Heart left ventricle (tissue), 16 donors: ENCODE measurements around the gene LDLRAD1. TPM values are rescaled to one million over a fixed set of nuclear protein-coding genes. Genes with fewer than 3 reads are reported as not detected.

Experiments
- ATAC-seq, 4 donors: fragments of 200-7000 bp; cut with Tn5 transposase; one replicate each; pipeline ENCODE4 v1.9.1; 2020 to 2022; ENCODE audit warnings: moderate library complexity in 4 of 4, mild to moderate bottlenecking in 3 of 4, moderate number of reproducible peaks in 1 of 4
- DNase-seq, 5 donors: peaks; one replicate each; pipeline ENCODE4 v3.0.0-alpha.2; 2020
- H3K27ac ChIP-seq, 12 donors: fragments of 200-600 bp; sonication (generic) in 4 of 12; one replicate each; pipeline versions ENCODE4 v1.5.0 to v1.8.0; 2016 to 2022; ENCODE audit warnings: mild to moderate bottlenecking in 2 of 12
- H3K27me3 ChIP-seq, 9 donors: fragments of 200-600 bp; sonication (generic) in 2 of 9; one replicate each; pipeline versions ENCODE4 v1.5.1 to v1.8.0; 2016 to 2022; ENCODE audit warnings: mild to moderate bottlenecking in 3 of 9
- H3K36me3 ChIP-seq, 9 donors: fragments of 200-600 bp; sonication (generic) in 2 of 9; one replicate each; pipeline versions ENCODE4 v1.5.0 to v1.8.0; 2018 to 2022; ENCODE audit warnings: mild to moderate bottlenecking in 2 of 9
- H3K4me1 ChIP-seq, 12 donors: fragments of 200-600 bp; sonication (generic) in 4 of 12; one replicate each; pipeline versions ENCODE4 v1.5.0 to v1.8.0; 2016 to 2022; ENCODE audit warnings: mild to moderate bottlenecking in 3 of 12
- H3K4me3 ChIP-seq, 12 donors: fragments of 200-600 bp; sonication (generic) in 4 of 12; one replicate each; pipeline versions ENCODE4 v1.5.0 to v1.8.0; 2017 to 2022; ENCODE audit warnings: mild to moderate bottlenecking in 9 of 12, moderate library complexity in 4 of 12
- H3K9me3 ChIP-seq, 12 donors: fragments of 200-600 bp; sonication (generic) in 4 of 12; one replicate each; pipeline versions ENCODE4 v1.5.0 to v1.8.0; 2016 to 2022; ENCODE audit warnings: mild to moderate bottlenecking in 1 of 12
- POLR2A ChIP-seq, 2 donors: fragments of 450-650 bp; IDR thresholded peaks; one replicate each; pipeline ENCODE4 v1.6.1; 2017; ENCODE audit warnings: antibody characterized with exemption in 2 of 2, mild to moderate bottlenecking in 2 of 2, moderate library complexity in 2 of 2
- WGBS, 4 donors: extraction: QIAGEN DNeasy Blood & Tissue Kit in 2 of 4; methylation state at CpG; one replicate each; pipeline versions ENCODE4 v1.1.5 to v1.1.7; 2013 to 2018; 5-methylcytosine and 5-hydroxymethylcytosine counted together
- intact Hi-C, 10 donors: fragments of 100-400 bp; cut with DNase I; formaldehyde crosslinking; loops; one replicate each; pipeline versions ENCODE4 v1.11.1 to v1.14.2; 2022
- polyA plus RNA-seq, 2 donors: library from polyadenylated mRNA; stranded (reverse); fragments of 200-250 nt; gene quantifications; one replicate each; pipeline ENCODE4 v1.2.3, GENCODE V29; 2013
- total RNA-seq, 9 donors: library from RNA; depleted of rRNA in 2 of 9; stranded (reverse); fragments of >200 nt in 2 of 9; fragmentation: NEBNext Ultra II Directional in 3 of 9; extraction: Animal tissue kit (Norgen Biotek cat#: 25700) in 3 of 9; gene quantifications; one replicate each; pipeline versions ENCODE4 v1.1.0 to v1.2.4, GENCODE V29; 2016 to 2023
- TF ChIP-seq, protein P1 (sequence below), 12 donors: fragments of 200-600 bp; sonication (generic) in 4 of 12; IDR thresholded peaks; one replicate each; pipeline versions ENCODE4 v1.5.0 to v1.8.0; 2018 to 2022; ENCODE audit warnings: antibody characterized with exemption in 12 of 12, mild to moderate bottlenecking in 5 of 12
- donor health status: ischemic (EF 13 %, LVEDD 7.1; RV severe dilation, severe dysfunction).
- donor health status: healthy with polysubstance abuse.
- donor health status: DM: no; HTN: yes; CAD: no.
- donor health status: DM: no; HTN: no; CAD: no.
- donor health status: ischemic (EF 25% LVEDD 6.9; RV normal size, moderate dysfunction).
- donor health status: ischemic (EF 25% LVEDD 5.7; RV mildly dilated, moderate dysfunction).
- donor health status: healthy.
- donor health status: DM: yes; HTN: yes; CAD: no.
- donor health status: ischemic (EF 35%, LVEDD 5.7; RV mildly dilated, moderate dysfunction).
- donor health status: nonischemic (EF 11% LVEDD 7.7; RV severe dilation, severe dysfunction).
- donor health status: DM: yes; HTN: yes; CAD: no.
- donor health status: PGD.
- donor health status: ischemic (EF 29% LVEDD 5.4; RV normal size, mild dysfunction).
- donor health status: nonischemic (EF 23%, LVEDD 6.1; RV moderate dilation, normal function).

Gene LDLRAD1
- total and polyA plus RNA-seq, 11 donors = not detected

DNA sequence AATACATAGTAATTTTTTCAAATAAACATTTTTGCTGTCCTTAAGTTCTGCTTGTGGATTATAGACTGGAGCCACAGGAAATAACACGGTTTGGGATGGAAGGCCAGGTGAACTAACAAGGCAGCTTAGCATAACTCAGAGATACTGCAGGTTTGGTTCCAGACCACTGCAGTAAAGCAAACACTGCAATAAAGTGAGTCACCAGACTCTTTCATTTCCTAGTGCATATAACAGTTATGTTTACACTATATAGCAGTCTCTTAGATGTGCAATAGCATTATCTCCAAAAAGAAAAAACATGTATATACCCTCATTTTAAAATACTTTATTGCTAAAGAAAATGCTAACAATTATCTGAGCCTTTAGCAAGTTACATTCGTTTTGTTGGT, 49.9 kb downstream of the LDLRAD1 start:
- peaks cover 0 to 6% (median 0%) of the 10 kb centered on the region in 12 donors for H3K4me1 ChIP-seq
- peak overlapping the region in 1 of 12 donors; percentile 20 for H3K27ac ChIP-seq
- H3K9me3 ChIP-seq = no peaks in the 10 kb centered on the region
- ATAC-seq = no peak
- DNase-seq = no peak
- WGBS, 4 donors = 86 to 95% (median 92%) methylated on average over 2 of the region's 2 CpGs
- intact Hi-C loops = no loop called here
- peaks cover 0 to 99% (median 83%) of the 10 kb centered on the region in 9 donors for H3K36me3 ChIP-seq
- no peaks in the 10 kb centered on the region for H3K27me3 ChIP-seq
- H3K4me3 ChIP-seq = no peak overlapping the region
- TF ChIP-seq POLR2A (IDR thresholded peaks at IDR 0.05) = no peak
- TF ChIP-seq, protein P1, sequence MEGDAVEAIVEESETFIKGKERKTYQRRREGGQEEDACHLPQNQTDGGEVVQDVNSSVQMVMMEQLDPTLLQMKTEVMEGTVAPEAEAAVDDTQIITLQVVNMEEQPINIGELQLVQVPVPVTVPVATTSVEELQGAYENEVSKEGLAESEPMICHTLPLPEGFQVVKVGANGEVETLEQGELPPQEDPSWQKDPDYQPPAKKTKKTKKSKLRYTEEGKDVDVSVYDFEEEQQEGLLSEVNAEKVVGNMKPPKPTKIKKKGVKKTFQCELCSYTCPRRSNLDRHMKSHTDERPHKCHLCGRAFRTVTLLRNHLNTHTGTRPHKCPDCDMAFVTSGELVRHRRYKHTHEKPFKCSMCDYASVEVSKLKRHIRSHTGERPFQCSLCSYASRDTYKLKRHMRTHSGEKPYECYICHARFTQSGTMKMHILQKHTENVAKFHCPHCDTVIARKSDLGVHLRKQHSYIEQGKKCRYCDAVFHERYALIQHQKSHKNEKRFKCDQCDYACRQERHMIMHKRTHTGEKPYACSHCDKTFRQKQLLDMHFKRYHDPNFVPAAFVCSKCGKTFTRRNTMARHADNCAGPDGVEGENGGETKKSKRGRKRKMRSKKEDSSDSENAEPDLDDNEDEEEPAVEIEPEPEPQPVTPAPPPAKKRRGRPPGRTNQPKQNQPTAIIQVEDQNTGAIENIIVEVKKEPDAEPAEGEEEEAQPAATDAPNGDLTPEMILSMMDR (IDR thresholded peaks at IDR 0.05) = no peak

DNA sequence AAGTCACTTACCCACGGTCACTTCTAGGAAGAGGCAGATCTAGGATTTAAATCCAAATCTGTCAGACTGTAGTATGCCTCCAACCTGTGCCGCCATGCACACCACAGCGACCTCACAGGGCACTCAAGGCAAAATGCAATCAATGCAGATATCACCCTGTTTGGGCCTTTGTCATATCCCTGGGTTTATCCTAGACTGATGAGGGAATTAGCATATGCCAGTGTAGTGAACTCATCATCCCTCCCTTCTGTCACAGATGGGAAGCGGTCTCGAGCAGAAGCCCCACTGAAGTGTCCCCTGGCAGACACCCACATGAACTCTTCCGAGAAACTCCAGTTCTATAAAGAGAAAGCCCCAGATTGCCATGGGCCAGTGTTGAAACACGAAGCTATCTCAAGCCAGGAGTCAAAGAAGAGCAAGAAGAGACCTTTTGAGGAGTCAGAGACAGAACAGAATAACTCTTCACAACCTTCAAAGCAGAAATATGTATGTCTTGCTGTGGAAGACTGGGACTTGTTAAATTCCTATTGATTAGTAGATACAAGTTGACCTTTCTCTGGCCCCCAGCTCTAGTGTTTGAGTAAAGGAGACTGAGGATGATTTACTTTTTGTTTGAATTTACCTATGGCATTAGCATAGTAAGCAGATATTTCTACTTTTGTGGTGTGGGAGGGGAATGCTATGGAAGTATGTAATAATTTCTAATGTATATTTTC, 50.4 kb downstream of the LDLRAD1 start:
- intact Hi-C loops = no loop called here
- Histone ChIP-seq H3K27me3 (no peaks in the 10 kb centered on the region), H3K4me1 (peaks cover 0 to 6% (median 0%) of the 10 kb centered on the region in 12 donors), H3K4me3 (no peak overlapping the region), H3K27ac (peak overlapping the region in 1 of 12 donors; percentile 20), H3K9me3 (no peaks in the 10 kb centered on the region), H3K36me3 (peaks cover 0 to 100% (median 88%) of the 10 kb centered on the region in 9 donors)
- DNase-seq = no peak
- WGBS, 4 donors = 74 to 81% (median 79%) methylated on average over 7 of the region's 7 CpGs
- TF ChIP-seq POLR2A (IDR thresholded peaks at IDR 0.05) = no peak
- TF ChIP-seq, protein P1 (IDR thresholded peaks at IDR 0.05) = peak in 1 of 12 donors; percentile 5
- ATAC-seq = peak in 3 of 4 donors; percentile 50 to 61 (median 50)

GRCh38 chr1:53966794-53967193, 51.2 kb downstream of the LDLRAD1 start:
- 91 to 95% (median 94%) methylated on average over 3 of the region's 3 CpGs for WGBS, 4 donors
- DNase-seq (no peak), ATAC-seq (no peak)
- Histone ChIP-seq H3K27me3 (no peaks in the 10 kb centered on the region), H3K27ac (no peak overlapping the region), H3K4me1 (peaks cover 0 to 6% (median 0%) of the 10 kb centered on the region in 12 donors), H3K9me3 (no peaks in the 10 kb centered on the region), H3K36me3 (peaks cover 0 to 100% (median 95%) of the 10 kb centered on the region in 9 donors), H3K4me3 (no peak overlapping the region)
- intact Hi-C loops = no loop called here
- no peak for TF ChIP-seq POLR2A (IDR thresholded peaks at IDR 0.05)
- TF ChIP-seq, protein P1 (IDR thresholded peaks at IDR 0.05) = no peak

GRCh38 chr1:53964109-53964508, 53.9 kb downstream of the LDLRAD1 start:
- TF ChIP-seq POLR2A (IDR thresholded peaks at IDR 0.05) = no peak
- TF ChIP-seq, protein P1 (IDR thresholded peaks at IDR 0.05) = no peak
- Histone ChIP-seq H3K4me1 (peaks cover 0 to 6% (median 0%) of the 10 kb centered on the region in 12 donors), H3K27ac (no peak overlapping the region), H3K27me3 (no peaks in the 10 kb centered on the region), H3K36me3 (peaks cover 0 to 100% (median 91%) of the 10 kb centered on the region in 9 donors), H3K9me3 (no peaks in the 10 kb centered on the region), H3K4me3 (no peak overlapping the region)
- intact Hi-C loops = loop anchor here in 1 of 10 donors (5.0 kb wide), 2 partner anchors 87 to 102 kb away; no protein-coding TSS in a partner anchor
- WGBS, 4 donors = 74 to 80% (median 78%) methylated on average over 5 of the region's 5 CpGs
- DNase-seq = no peak
- ATAC-seq = no peak
